ENCODE data around the gene CCNK.

The CCNK gene

DNA sequence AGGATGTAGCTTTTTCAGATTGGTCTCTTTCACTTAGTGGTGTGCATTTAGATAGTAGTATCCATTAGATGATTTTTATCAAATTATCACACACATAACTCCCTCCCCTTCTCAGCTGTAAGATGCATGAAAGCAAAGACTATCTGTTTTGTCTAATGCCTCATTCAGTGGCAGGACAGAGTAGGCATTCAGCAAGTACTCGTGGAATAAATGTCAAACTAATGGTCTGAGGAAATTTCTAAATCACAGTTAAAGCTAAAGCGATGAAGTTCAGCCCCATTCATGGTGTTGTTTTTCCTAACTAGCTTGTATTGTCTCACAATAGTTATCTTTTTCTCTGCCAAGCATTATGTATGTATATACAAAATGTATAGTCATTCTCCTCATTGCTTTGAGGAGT lies 16.1 kb downstream of the CCNK start:
- H3K4me3 ChIP-seq (ENCODE audit: low read depth, low read length) = no peak overlapping the region
- TF ChIP-seq, protein P1, sequence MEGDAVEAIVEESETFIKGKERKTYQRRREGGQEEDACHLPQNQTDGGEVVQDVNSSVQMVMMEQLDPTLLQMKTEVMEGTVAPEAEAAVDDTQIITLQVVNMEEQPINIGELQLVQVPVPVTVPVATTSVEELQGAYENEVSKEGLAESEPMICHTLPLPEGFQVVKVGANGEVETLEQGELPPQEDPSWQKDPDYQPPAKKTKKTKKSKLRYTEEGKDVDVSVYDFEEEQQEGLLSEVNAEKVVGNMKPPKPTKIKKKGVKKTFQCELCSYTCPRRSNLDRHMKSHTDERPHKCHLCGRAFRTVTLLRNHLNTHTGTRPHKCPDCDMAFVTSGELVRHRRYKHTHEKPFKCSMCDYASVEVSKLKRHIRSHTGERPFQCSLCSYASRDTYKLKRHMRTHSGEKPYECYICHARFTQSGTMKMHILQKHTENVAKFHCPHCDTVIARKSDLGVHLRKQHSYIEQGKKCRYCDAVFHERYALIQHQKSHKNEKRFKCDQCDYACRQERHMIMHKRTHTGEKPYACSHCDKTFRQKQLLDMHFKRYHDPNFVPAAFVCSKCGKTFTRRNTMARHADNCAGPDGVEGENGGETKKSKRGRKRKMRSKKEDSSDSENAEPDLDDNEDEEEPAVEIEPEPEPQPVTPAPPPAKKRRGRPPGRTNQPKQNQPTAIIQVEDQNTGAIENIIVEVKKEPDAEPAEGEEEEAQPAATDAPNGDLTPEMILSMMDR (IDR thresholded peaks at IDR 0.05; ENCODE audit: low read depth, low read length, missing control alignments) = no peak
- DNase-seq (ENCODE audit: low read depth) = no peak
- in situ Hi-C loops (cut with HindIII; ENCODE audit: low sequenced_read_pairs) = no loop called here

- no peak overlapping the region for H3K4me3 ChIP-seq (ENCODE audit: low read depth, low read length)
- in situ Hi-C loops (cut with HindIII; ENCODE audit: low sequenced_read_pairs) = no loop called here
- TF ChIP-seq, protein P1 (IDR thresholded peaks at IDR 0.05; ENCODE audit: low read depth, low read length, missing control alignments) = no peak
- no peak for DNase-seq (ENCODE audit: low read depth)
Observed at GRCh38 chr14:99497894-99498293, 16.7 kb downstream of the CCNK start.

DNA sequence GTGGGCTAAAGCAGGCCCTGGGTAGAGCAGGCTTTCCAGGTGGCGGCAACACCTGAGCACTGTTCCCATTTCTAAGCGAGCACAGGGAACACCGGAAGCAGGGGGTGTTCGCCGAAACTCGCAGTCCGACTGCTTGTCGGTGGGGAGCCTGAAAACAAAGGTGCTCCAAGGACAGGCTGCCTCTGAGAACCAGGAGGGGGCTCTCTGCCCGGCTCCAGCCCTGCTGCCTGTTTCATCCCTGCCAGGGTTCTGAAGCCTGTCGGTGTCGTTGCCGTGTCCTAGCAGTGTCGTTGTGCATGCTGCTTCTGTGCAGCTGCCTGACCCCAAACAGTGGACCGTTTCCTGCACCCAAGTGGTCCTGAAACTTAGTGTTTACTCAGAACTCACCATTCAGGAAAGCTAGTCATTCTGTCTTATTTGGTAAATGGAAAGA lies 21.8 kb downstream of the CCNK start:
- in situ Hi-C loops (cut with HindIII; ENCODE audit: low sequenced_read_pairs) = no loop called here
- H3K4me3 ChIP-seq (ENCODE audit: low read depth, low read length) = no peak overlapping the region
- no peak for DNase-seq (ENCODE audit: low read depth)
- TF ChIP-seq, protein P1 (IDR thresholded peaks at IDR 0.05; ENCODE audit: low read depth, low read length, missing control alignments) = no peak

DNA sequence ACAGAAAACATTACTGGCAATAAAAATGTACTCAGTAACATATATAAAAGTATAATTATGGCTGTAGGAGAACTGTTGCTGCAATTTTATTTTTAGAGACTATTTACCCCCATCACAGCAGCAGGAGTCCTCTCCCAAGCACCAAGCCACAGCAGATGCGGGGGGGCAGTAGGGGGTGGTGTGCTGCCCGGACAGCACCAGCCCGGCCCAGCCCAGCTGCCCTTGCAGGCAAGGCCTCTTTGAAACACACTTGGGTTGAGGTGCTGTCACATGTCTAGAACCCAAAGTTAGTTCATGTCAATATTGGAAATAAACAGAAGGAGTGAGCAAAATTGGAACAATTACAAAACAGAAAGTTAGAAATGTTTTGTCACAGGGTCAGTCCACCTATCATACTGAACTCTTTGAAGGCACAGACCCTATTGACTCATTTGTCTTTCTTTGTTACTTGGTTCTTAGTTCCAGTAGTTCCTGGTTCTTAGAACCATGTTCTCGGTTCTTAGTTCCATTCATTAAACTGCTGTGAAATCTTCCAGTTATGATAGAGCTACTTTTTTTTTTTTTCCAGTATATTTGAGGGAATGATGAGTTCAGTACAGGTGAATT lies 22.7 kb downstream of the CCNK start:
- DNase-seq (ENCODE audit: low read depth) = no peak
- in situ Hi-C loops (cut with HindIII; ENCODE audit: low sequenced_read_pairs) = no loop called here
- TF ChIP-seq, protein P1 (IDR thresholded peaks at IDR 0.05; ENCODE audit: low read depth, low read length, missing control alignments) = no peak
- no peak overlapping the region for H3K4me3 ChIP-seq (ENCODE audit: low read depth, low read length)

GRCh38 chr14:99505089-99505488 lies 23.9 kb downstream of the CCNK start:
- TF ChIP-seq, protein P1 (IDR thresholded peaks at IDR 0.05; ENCODE audit: low read depth, low read length, missing control alignments) = no peak
- H3K4me3 ChIP-seq (ENCODE audit: low read depth, low read length) = no peak overlapping the region
- in situ Hi-C loops (cut with HindIII; ENCODE audit: low sequenced_read_pairs) = no loop called here
- DNase-seq (ENCODE audit: low read depth) = no peak

DNA sequence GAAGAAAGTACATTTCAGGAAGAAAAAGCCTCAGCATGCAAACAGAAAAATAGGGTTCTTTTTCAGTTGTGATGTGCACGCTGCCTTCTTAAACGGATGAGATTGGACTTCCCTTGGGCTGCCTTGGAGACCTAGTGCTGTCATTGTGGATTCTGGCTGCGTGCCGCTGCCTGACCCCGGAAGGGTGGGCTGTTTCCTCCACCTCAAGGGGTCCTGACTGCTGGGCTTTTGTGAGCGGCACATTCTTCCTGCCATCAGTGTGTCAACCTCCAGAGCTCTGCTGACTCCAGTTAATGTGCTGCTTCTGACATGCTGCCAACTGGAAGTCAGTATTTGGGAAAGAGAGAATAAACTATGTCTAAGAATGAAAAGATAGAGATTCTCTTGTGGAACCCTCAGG lies 25.1 kb downstream of the CCNK start:
- in situ Hi-C loops (cut with HindIII; ENCODE audit: low sequenced_read_pairs) = no loop called here
- TF ChIP-seq, protein P1 (IDR thresholded peaks at IDR 0.05; ENCODE audit: low read depth, low read length, missing control alignments) = no peak
- no peak for DNase-seq (ENCODE audit: low read depth)
- H3K4me3 ChIP-seq (ENCODE audit: low read depth, low read length) = no peak overlapping the region
